WTC11 (cell line): ENCODE measurements around the gene GALNTL6. TPM values are rescaled to one million over a fixed set of nuclear protein-coding genes. Genes with fewer than 3 reads are reported as not detected.

Experiments
- ATAC-seq: fragments of 200-7000 bp; cut with Tn5 transposase; 2 replicates; pipeline ENCODE4 v1.10.0; 2021; ENCODE audit warnings: mild to moderate bottlenecking, moderate library complexity
- CTCF ChIA-PET: fragments of 300-600 bp; sonication (Branson Sonifier 250); formaldehyde crosslinking; loops from one replicate; lab custom pipeline; 2021; ENCODE audit warnings: antibody characterized with exemption; lab: Charles Lee
- POLR2A ChIA-PET: fragments of 350-600 bp; sonication (Branson Sonifier 250); formaldehyde crosslinking; loops from one replicate; lab custom pipeline; 2021; ENCODE audit warnings: antibody characterized with exemption; lab: Charles Lee
- DNase-seq: peaks from one replicate; pipeline ENCODE4 v3.0.0; 2021; ENCODE audit warnings: low spot score
- H3K27ac Mint-ChIP-seq: 2 replicates; pipeline ENCODE4 v1.8.0; 2021; ENCODE audit warnings: mixed read lengths
- H3K27me3 Mint-ChIP-seq: 2 replicates; pipeline ENCODE4 v1.8.0; 2021; ENCODE audit warnings: low read depth, mild to moderate bottlenecking, moderate library complexity, mixed read lengths
- H3K36me3 Mint-ChIP-seq: 2 replicates; pipeline ENCODE4 v1.8.0; 2021; ENCODE audit warnings: mixed read lengths
- H3K4me1 Mint-ChIP-seq: 2 replicates; pipeline ENCODE4 v1.8.0; 2022; ENCODE audit warnings: mixed read lengths
- H3K4me3 Mint-ChIP-seq: 2 replicates; pipeline ENCODE4 v1.8.0; 2021; ENCODE audit warnings: mild to moderate bottlenecking, moderate library complexity, mixed read lengths
- H3K9me3 Mint-ChIP-seq: 2 replicates; pipeline ENCODE4 v1.8.0; 2021; ENCODE audit warnings: mixed read lengths
- FOXK1 ChIP-seq: sonication (generic); formaldehyde crosslinking; IDR thresholded peaks from 2 replicates; pipeline ENCODE4 v1.8.0; 2022; ENCODE audit warnings: mild to moderate bottlenecking, moderate library complexity, missing genetic modification reagents
- HMGA2 ChIP-seq: fragments of 250-450 bp; sonication (Bioruptor Pico); IDR thresholded peaks from 2 replicates; pipeline ENCODE4 v1.4.0; 2021; ENCODE audit warnings: mild to moderate bottlenecking, moderate library complexity
- IRF1 ChIP-seq: sonication (generic); formaldehyde crosslinking; IDR thresholded peaks from 2 replicates; pipeline ENCODE4 v1.8.0; 2023; ENCODE audit warnings: missing genetic modification reagents
- MAX ChIP-seq: sonication (generic); formaldehyde crosslinking; IDR thresholded peaks from 2 replicates; pipeline ENCODE4 v1.8.0; 2022; ENCODE audit warnings: mild to moderate bottlenecking, missing genetic modification reagents
- MYBL2 ChIP-seq: sonication (generic); formaldehyde crosslinking; IDR thresholded peaks from 2 replicates; pipeline ENCODE4 v1.8.1; 2023; ENCODE audit warnings: mild to moderate bottlenecking, moderate library complexity, missing genetic modification reagents
- NFYB ChIP-seq: sonication (generic); formaldehyde crosslinking; conservative IDR thresholded peaks from 2 replicates; pipeline ENCODE4 v1.8.0; 2022; ENCODE audit warnings: low read depth, missing genetic modification reagents
- OVOL2 ChIP-seq: fragments of 250-450 bp; sonication (Bioruptor Pico); IDR thresholded peaks from 2 replicates; pipeline ENCODE4 v1.9.0; 2021; ENCODE audit warnings: mild to moderate bottlenecking, borderline replicate concordance
- PRDM15 ChIP-seq: sonication (generic); formaldehyde crosslinking; IDR thresholded peaks from 2 replicates; pipeline ENCODE4 v1.8.0; 2022; ENCODE audit warnings: missing genetic modification reagents
- SOX15 ChIP-seq: fragments of 250-450 bp; sonication (Bioruptor Pico); IDR thresholded peaks from 2 replicates; pipeline ENCODE4 v1.9.0; 2021; ENCODE audit warnings: mild to moderate bottlenecking
- SP1 ChIP-seq: sonication (generic); formaldehyde crosslinking; conservative IDR thresholded peaks from 2 replicates; pipeline ENCODE4 v1.8.1; 2022; ENCODE audit warnings: missing genetic modification reagents
- ZNF396 ChIP-seq: fragments of 250-450 bp; sonication (Bioruptor Pico); IDR thresholded peaks from 2 replicates; pipeline ENCODE4 v1.8.0; 2021; ENCODE audit warnings: mild to moderate bottlenecking, moderate library complexity, borderline replicate concordance
- ZNF671 ChIP-seq: fragments of 250-450 bp; sonication (Bioruptor Pico); IDR thresholded peaks from 2 replicates; pipeline ENCODE4 v1.8.0; 2021; ENCODE audit warnings: mild to moderate bottlenecking
- total RNA-seq: library from RNA; stranded (reverse); gene quantifications from 3 replicates; pipeline ENCODE4 v1.2.3, GENCODE V29; 2021
- TF ChIP-seq, protein P1 (sequence below): sonication (generic); formaldehyde crosslinking; conservative IDR thresholded peaks from 2 replicates; pipeline ENCODE4 v1.8.1; 2023; ENCODE audit warnings: mild to moderate bottlenecking, low read depth, missing genetic modification reagents, moderate library complexity
- TF ChIP-seq, protein P2 (sequence below): sonication (generic); formaldehyde crosslinking; IDR thresholded peaks from 2 replicates; pipeline ENCODE4 v1.8.1; 2022; ENCODE audit warnings: mild to moderate bottlenecking, missing genetic modification reagents, moderate library complexity, borderline replicate concordance
- TF ChIP-seq, protein P3 (sequence below): fragments of 250-450 bp; sonication (Bioruptor Pico); IDR thresholded peaks from 2 replicates; pipeline ENCODE4 v1.8.0; 2021; ENCODE audit warnings: mild to moderate bottlenecking
- TF ChIP-seq, protein P4 (sequence below): sonication (generic); formaldehyde crosslinking; IDR thresholded peaks from 2 replicates; pipeline ENCODE4 v1.8.1; 2023; ENCODE audit warnings: mild to moderate bottlenecking, missing genetic modification reagents
- TF ChIP-seq, protein P5 (sequence below): fragments of 250-450 bp; sonication (Bioruptor Pico); IDR thresholded peaks from 2 replicates; pipeline ENCODE4 v2.1.2; 2022; ENCODE audit warnings: mild to moderate bottlenecking, moderate library complexity

GALNTL6 gene
- total RNA-seq, 1 experiment from 2014 or later = 0.24 TPM

- H3K4me3 Mint-ChIP-seq = no peak overlapping the region
- 0 out of 2 replicates have a peak, but pooled peaks cover 4% of the 10 kb centered on the region for H3K9me3 Mint-ChIP-seq
- ChIA-PET CTCF (no interaction called here), POLR2A (no interaction called here)
- H3K4me1 Mint-ChIP-seq = no peaks in the 10 kb centered on the region
- ATAC-seq = no peak
- no peaks in the 10 kb centered on the region for H3K27me3 Mint-ChIP-seq
- no peak overlapping the region for H3K27ac Mint-ChIP-seq
- TF ChIP-seq SP1 (CRISPR knock-in tag) = no peak
- TF ChIP-seq MYBL2 = no peak
- no peak for TF ChIP-seq FOXK1 (CRISPR knock-in tag)
- TF ChIP-seq, all 79 proteins: peak for 0
- H3K36me3 Mint-ChIP-seq = no peaks in the 10 kb centered on the region
- no peak for DNase-seq
Measured at GRCh38 chr4:172103456-172103855, 290.3 kb downstream of the GALNTL6 start.

DNA sequence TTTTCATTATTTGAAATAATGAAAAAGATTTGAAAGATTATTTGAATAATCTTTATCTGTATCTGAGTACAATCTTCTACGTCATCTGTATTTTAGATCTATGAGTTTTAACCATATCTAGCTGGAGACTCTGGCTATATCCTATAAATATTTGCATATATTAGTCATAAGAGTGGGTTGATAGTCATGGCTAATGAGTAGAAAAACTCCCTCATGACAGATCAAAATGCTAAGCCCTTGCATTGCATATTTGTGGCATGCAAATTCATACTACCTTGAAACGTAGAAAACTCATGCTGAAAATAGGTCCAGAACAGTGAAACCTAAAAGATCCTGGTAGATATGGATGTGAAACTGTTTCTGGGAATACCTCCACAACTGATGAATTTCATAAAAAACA, 291.3 kb downstream of the GALNTL6 start:
- Mint-ChIP-seq H3K4me3 (no peak overlapping the region), H3K27ac (no peak overlapping the region), H3K4me1 (no peaks in the 10 kb centered on the region), H3K36me3 (no peaks in the 10 kb centered on the region), H3K27me3 (no peaks in the 10 kb centered on the region), H3K9me3 (0 out of 2 replicates have a peak, but pooled peaks cover 4% of the 10 kb centered on the region)
- DNase-seq (no peak), ATAC-seq (no peak)
- ChIA-PET POLR2A (no interaction called here), CTCF (no interaction called here)
- TF ChIP-seq SOX15 (CRISPR knock-in tag) = no peak
- TF ChIP-seq IRF1 (CRISPR knock-in tag) = no peak
- TF ChIP-seq MAX (CRISPR knock-in tag) = no peak
- no peak for TF ChIP-seq ZNF396 (CRISPR knock-in tag)
- no peak for TF ChIP-seq PRDM15
- TF ChIP-seq, protein P1, sequence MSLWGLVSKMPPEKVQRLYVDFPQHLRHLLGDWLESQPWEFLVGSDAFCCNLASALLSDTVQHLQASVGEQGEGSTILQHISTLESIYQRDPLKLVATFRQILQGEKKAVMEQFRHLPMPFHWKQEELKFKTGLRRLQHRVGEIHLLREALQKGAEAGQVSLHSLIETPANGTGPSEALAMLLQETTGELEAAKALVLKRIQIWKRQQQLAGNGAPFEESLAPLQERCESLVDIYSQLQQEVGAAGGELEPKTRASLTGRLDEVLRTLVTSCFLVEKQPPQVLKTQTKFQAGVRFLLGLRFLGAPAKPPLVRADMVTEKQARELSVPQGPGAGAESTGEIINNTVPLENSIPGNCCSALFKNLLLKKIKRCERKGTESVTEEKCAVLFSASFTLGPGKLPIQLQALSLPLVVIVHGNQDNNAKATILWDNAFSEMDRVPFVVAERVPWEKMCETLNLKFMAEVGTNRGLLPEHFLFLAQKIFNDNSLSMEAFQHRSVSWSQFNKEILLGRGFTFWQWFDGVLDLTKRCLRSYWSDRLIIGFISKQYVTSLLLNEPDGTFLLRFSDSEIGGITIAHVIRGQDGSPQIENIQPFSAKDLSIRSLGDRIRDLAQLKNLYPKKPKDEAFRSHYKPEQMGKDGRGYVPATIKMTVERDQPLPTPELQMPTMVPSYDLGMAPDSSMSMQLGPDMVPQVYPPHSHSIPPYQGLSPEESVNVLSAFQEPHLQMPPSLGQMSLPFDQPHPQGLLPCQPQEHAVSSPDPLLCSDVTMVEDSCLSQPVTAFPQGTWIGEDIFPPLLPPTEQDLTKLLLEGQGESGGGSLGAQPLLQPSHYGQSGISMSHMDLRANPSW (CRISPR knock-in tag) = no peak
- TF ChIP-seq, protein P2, sequence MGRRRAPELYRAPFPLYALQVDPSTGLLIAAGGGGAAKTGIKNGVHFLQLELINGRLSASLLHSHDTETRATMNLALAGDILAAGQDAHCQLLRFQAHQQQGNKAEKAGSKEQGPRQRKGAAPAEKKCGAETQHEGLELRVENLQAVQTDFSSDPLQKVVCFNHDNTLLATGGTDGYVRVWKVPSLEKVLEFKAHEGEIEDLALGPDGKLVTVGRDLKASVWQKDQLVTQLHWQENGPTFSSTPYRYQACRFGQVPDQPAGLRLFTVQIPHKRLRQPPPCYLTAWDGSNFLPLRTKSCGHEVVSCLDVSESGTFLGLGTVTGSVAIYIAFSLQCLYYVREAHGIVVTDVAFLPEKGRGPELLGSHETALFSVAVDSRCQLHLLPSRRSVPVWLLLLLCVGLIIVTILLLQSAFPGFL (CRISPR knock-in tag) = no peak
- TF ChIP-seq, protein P3, sequence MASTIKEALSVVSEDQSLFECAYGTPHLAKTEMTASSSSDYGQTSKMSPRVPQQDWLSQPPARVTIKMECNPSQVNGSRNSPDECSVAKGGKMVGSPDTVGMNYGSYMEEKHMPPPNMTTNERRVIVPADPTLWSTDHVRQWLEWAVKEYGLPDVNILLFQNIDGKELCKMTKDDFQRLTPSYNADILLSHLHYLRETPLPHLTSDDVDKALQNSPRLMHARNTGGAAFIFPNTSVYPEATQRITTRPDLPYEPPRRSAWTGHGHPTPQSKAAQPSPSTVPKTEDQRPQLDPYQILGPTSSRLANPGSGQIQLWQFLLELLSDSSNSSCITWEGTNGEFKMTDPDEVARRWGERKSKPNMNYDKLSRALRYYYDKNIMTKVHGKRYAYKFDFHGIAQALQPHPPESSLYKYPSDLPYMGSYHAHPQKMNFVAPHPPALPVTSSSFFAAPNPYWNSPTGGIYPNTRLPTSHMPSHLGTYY (CRISPR knock-in tag) = no peak
- TF ChIP-seq, protein P4, sequence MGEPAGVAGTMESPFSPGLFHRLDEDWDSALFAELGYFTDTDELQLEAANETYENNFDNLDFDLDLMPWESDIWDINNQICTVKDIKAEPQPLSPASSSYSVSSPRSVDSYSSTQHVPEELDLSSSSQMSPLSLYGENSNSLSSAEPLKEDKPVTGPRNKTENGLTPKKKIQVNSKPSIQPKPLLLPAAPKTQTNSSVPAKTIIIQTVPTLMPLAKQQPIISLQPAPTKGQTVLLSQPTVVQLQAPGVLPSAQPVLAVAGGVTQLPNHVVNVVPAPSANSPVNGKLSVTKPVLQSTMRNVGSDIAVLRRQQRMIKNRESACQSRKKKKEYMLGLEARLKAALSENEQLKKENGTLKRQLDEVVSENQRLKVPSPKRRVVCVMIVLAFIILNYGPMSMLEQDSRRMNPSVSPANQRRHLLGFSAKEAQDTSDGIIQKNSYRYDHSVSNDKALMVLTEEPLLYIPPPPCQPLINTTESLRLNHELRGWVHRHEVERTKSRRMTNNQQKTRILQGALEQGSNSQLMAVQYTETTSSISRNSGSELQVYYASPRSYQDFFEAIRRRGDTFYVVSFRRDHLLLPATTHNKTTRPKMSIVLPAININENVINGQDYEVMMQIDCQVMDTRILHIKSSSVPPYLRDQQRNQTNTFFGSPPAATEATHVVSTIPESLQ = no peak
- TF ChIP-seq HMGA2 (CRISPR knock-in tag) = no peak
- no peak for TF ChIP-seq OVOL2 (CRISPR knock-in tag)
- TF ChIP-seq ZNF671 (CRISPR knock-in tag) = no peak
- TF ChIP-seq, protein P5, sequence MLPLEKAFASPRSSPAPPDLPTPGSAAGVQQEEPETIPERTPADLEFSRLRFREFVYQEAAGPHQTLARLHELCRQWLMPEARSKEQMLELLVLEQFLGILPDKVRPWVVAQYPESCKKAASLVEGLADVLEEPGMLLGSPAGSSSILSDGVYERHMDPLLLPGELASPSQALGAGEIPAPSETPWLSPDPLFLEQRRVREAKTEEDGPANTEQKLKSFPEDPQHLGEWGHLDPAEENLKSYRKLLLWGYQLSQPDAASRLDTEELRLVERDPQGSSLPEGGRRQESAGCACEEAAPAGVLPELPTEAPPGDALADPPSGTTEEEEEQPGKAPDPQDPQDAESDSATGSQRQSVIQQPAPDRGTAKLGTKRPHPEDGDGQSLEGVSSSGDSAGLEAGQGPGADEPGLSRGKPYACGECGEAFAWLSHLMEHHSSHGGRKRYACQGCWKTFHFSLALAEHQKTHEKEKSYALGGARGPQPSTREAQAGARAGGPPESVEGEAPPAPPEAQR (CRISPR knock-in tag) = no peak
- TF ChIP-seq NFYB (CRISPR knock-in tag) = no peak
